NCI-H187 treated with DMSO at 0.1 percent for 48 hours (cell line): ENCODE results near the gene MEGF9.
"Not testable (repeated sequence)": the region's sequence is repeated elsewhere in the genome, so short reads cannot be mapped to it uniquely, and the experiment has no call there.

ENCODE experiments used
- DNase-seq: peaks from one replicate; lab custom pipeline; 2025; lab: John Stamatoyannopoulos, UW

Gene MEGF9

DNA sequence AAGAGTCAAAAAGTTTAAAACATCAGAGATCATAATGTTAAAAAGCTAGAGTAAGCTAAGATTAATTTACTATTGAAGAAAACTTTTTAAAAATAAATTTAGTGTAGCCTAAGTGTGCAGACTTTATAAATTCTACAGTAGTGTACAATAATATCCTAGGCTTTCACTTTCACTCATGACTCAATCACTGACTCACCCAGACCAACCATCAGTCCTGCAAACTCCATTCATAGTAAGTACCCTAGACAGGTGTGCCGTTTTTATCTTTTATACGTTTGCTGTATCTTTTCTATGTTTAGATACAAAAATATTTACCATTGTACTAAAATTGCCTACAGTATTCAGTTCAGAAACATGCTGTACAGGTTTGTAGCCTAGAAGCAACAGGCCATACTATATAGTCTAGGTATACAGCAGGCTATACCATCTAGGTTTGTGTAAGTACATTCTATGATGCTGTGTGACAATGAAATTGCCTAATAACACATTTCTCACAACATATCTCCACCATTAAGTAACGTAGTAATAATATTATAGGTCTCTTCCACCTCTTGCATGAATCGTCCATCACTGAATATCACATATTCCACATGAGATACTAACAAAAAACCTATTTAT, 59.2 kb downstream of the MEGF9 start:
- DNase-seq: no peak

DNA sequence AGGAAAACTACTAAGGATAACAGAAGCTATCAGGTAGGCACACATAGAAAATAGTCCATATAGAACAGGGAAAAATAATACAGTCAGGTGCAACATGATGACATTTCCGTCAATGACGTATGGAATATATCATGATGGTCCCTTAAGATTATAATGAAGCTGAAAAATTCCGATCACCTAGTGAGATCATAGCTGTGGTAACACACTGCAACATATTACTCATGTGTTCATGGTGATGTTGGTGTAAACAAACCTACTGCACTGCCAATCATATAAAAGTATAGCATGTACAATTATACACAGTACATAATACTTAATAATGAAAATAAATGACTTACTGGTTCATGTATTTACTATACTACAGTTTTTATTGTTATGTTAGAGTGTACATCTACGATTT, 60.0 kb downstream of the MEGF9 start:
- no peak for DNase-seq

DNA sequence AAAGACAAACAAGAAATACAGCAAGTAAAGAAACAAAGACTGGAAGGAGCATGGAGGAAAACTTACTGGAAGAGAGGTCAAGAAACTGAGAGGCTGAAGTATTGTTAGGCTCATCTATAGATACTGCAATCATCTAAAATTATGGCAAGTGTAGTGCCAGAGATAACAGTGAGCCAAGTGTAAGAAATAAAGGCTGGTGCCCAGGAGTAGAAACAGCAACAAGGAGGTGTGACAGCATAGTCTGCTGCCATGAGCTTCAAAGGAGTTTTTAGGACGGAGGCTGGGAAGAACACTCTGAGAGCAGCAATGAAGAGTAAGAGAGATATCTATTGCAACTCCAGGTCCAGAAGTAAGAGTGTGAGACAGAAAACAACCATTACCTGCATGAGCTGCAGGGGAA, 60.5 kb downstream of the MEGF9 start:
- no peak for DNase-seq

DNA sequence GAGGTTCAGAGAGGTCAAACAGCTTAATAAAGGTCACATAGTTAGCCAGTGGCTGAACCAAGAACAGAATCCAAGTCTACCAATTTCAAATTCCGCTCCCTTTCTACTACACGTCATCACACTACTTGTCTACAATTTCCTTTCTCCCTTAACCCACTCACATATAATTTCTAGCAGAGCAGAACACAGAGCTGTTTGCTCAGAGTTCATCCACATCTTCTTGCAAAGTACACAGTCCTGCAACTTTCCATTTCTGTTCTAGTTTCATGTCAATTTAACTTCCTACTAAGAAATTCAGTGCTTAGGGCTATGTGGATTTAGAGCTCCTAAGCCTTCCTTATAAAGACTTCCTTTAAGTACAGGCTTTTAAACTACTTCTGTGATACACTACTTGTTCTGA, 61.3 kb downstream of the MEGF9 start:
- DNase-seq: no peak

DNA sequence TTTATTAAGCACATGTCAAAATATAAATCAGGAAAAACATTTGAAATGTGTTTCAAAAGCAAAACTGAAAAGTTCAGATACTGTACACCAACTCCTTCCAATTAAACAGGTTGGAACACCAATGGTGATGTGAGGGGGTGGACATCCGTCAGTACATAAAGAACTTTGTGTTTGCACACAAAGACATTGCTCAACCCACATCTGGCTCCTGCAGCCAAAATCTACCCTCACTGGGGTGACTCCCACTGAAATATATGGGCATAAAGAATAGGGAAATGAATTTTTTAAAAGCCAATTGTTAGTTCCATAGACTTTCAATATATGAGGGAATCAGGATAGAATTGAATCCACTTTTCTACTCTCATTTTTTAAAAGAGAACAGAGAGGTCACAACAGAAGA, 63.9 kb downstream of the MEGF9 start:
- DNase-seq: no peak

DNA sequence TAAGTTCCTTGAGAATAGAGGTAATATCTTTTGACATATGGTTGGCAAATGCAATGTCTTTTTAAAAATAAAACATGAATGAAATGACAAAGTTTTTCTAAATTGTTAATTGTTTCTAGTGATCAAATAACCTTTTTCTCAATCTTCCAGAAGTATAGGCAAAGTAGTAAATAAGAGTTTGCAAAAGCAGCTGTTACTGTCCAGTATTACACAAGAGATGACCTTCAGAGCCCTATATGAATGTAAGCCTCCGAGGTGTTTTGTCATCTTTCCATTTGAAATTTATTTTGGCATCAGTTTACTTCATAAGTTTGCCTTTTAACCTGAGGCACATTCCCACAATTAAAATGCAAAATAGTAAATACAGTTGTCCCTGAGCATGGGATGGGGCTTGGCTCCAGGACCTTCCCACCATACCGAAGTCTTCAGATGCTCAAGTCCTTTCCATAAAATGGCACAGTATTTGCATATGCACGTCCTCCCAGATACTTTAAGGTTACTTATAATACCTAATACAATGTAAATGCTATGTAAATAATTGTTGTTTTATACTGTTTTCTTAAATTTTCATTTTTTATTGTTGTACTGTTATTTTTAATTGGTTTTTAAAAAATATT, 65.6 kb downstream of the MEGF9 start:
- DNase-seq: no peak

DNA sequence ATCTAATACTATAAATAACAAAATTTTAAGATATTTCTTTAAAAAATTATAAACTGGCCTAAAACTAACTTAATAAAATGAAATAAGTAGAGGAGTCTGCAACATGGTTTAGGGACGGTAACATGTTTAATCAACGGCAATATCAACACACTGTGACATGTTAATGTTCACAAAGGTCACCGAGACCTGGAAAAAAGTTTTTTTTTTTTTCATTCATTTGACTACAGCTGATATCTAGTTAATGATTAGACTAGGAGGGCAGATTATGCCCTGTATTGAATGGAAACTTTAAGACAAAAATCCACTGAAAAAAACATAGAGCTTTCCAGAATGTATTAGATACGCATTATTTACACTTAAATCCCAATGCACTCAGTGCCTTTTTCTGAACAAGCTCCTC, 67.3 kb downstream of the MEGF9 start:
- no peak for DNase-seq

DNA sequence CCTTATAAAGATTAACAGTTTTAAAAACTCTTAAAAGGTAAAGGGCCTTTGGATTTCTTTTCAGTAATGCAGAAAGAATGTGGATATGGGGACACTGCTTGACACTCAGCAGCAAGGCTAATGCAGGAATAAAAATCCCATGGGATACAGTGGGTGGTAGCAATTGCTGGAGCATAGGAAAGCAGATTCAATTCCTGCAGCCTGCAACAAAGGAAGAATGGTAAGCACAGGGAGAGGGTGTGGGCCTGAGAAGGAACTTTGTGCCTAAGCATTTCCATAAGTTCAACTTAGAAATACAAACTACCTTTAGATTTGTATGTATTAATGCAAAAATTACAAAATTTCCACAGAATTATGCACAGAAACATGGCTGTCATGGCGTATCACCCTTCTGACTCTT, 68.5 kb downstream of the MEGF9 start:
- DNase-seq: no peak

DNA sequence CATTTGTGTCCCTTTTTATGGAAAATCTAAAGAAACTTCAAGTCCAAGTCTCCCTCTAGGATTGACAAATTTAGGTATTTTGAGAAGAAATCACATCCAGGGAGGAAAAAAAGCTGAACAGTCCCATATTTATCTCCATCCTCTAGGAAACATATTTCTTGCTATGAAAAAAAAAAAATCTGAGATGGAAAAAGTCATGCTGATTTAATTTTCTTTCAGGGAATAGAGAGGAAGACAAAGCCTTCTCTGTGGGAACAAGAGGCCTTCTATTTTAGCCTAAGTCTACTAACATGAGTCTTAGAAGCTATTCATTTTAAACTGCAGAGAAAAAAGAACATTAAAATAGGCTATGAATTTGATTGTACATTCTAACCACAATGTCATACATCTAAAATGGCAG, 71.2 kb downstream of the MEGF9 start:
- DNase-seq: no peak

DNA sequence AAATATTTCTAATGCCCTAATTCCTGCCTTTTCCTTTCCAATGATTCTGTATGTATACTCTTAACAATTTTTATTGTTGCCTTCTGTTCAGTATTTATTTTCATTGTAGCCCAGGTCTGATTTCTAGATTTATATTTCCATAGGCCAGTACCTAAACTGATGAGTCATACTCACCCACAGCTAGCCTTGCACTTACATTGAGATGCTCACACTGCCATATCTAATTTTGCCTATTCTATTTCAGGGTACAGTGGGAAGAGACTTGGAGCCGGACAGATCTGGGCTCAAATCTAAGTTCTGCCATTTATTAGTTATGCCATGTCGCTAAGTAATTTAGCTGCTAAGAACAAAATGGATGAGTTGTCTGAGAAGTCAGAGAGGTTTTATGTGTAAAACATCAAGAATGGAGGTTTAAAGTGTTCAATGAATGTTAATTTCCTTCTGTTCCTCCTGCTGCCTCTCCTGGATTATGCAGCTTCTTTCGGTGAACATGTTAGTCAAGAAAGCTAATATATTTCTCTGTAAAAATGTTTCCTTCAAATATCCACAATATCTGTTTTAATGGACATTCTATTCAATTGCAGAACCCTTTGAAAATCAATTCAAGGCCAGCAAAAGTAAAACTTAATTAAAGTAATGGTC, 72.0 kb downstream of the MEGF9 start:
- no peak for DNase-seq

DNA sequence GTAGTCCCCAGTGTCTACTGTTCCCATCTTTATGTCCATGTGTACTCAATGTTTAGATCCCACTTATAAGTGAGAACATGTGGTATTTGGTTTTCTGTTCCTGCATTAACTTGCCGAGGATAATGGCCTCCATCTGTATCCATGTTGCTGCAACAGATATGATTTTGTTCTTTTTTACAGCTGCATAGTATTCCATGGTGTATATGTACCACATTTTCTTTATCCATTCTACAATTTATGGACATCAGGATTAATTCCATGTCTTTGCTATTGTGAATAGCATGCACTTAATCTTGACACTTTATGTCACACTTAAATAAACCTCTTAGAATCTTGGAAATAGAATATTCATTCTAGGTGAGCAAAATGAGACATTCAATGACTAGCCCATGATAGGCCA, 73.4 kb downstream of the MEGF9 start:
- DNase-seq: not testable (repeated sequence)

DNA sequence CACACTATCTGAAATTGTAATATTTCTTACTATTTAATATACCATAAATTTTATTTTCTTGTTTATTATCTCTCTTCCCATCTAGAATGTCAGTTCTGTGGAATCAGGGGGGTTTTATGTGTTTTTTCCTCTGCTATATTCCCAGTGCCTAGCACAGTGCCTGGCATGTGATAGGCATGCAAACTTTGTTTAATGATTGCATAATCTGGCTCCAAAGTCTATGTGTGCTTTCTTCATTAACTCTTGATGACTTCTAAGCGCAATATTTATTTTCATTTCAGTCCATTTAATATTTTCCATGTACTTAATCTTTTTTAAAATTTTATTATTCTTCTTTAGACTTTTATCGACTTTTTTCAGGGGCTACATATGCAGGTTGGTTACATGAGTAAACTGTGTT, 73.9 kb downstream of the MEGF9 start:
- no peak for DNase-seq

DNA sequence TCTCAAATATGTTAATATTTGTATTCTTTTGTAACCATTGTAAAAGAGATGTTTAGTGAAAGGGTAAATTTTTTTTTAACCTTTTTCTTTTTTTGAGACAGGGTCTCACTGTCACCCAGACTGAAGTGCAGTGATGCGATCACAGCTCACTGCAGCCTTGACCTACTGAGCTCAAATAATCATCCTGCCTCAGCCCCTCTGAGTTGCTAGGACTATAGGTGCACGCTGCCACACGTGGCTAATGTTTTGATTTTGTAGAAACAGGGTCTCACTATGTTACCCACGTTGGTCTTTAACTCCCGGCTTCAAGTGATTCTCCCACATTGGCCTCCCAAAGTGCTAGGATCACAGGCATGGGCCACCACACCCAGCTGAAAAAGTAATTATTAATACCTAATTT, 76.4 kb downstream of the MEGF9 start:
- no peak for DNase-seq

DNA sequence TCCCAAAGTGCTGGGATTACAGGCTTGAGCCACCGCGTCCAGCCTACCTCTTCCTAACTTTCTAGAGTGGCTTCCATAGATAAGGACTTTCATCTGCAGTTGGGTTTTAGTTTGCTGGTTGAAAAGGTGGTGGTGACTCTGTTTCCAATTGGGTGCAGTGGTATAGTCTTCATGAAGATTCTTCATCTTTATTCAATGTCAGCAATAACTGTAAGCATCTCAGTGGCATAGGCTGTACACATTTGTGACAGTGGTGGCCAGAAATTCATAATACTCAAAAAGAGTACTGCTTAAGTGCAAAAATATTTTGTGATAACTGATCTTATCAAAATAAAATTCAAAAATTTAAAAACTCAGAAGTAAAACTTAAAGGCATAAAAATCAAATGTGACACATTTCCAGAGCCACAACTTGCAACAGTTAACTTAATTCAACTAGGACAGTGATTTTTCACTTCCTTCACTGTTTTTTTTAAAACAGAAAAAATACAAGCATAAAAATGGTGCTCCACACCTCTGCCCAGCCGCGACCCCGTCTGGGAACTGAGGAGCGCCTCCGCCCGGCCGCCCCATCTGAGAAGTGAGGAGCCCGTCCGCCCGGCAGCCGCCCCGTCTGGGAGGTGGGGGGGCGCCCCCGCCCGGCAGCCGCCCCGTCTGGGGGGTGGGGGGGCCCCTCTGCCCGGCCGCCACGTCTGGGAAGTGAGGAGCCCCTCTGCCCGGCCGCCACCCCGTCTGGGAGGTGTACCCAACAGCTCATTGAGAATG, 77.9 kb downstream of the MEGF9 start:
- no peak for DNase-seq

DNA sequence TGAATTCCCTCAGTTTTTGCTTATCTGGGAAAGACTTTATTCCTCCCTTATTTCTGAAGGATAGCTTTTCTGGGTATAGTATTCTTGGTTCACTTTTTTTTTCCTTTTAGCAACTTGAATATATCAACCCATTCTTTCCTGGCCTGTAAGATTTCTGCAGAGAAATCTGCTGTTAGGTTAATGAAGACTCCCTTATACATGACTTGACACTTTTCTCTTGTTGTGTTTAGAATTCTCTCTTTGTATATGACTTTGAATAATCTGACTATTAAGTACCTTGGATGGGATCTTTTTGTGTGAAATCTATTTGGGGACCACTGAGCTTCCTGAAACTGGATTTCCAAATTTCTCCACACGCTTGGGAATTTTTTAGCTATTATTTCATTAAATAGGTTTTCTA, 79.3 kb downstream of the MEGF9 start:
- no peak for DNase-seq

DNA sequence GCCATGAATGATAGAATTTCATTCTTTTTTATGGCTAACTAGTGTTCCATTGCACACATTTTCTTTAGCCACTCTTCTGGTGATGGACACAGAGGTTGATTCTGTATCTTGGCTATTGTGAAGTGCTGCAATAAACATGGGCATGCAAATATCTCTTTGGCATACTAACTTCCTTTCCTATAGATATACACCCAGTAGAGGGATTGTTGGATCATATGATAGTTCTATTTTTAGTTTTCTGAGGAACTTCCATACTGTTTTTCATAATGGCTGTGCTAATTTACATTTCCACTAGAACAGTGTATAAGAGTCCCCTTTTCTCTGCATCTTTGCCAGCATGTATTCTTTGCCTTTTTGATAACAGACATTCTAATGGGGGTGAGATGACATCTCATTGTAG, 83.9 kb downstream of the MEGF9 start:
- DNase-seq: no peak

DNA sequence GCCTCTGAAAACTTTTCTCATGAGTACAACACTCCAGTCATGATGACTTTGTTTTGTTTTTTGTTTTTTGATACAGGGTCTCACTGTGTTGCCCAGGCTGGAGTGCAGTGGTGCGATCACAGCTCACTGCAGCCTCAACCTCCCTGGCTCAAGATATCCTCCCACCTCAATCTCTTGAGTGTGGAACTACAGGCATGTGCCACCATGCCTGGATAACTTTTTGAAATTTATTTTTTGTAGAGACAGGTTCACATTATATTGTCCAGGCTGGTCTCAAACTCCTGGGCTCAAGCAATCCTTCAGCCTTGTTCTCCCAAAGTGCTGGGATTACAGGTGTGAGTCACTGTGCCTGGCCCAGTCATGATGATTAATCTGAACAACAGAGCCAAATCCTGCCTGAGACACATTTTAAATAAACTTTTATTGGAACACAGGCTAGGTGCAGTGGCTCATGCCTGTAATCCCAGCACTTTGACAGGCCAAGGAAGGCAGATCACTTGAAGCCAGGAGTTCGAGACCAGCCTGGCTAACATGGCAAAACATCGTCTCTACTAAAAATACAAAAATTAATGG, 85.3 kb downstream of the MEGF9 start:
- DNase-seq: not testable (repeated sequence)

DNA sequence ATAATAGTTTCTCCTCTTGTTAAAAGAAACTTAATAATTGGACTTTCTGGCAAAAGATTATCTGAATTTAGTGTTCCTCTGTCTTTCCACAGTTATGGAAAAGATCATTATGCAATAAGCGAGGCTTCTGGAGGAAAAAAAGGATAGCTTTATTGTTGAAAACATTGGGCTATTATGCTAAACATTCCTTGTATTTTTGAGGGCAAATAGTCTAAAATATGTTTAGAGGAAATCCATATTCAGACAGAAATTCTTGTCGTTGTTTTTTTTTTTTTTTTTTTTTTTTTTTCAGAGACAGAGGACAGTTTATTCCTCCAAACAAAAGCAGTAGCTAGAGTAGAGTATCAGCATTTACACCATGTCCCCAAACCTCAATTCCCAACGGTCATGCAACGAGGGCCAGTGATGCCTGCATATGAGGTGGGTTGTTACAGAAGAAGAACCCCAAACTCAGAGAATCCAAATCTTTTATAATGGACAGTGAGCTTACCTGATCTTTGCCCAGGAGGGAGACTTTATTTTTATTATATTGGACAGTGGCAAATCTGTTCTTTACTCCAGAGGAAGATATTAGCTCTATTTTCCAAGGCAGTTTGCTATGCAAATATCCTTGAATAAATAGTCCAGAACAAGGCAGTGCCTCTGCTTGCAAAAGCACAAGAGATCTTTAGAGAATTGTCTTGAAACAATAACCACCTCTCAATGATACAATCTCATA, 85.9 kb downstream of the MEGF9 start:
- DNase-seq: no peak

DNA sequence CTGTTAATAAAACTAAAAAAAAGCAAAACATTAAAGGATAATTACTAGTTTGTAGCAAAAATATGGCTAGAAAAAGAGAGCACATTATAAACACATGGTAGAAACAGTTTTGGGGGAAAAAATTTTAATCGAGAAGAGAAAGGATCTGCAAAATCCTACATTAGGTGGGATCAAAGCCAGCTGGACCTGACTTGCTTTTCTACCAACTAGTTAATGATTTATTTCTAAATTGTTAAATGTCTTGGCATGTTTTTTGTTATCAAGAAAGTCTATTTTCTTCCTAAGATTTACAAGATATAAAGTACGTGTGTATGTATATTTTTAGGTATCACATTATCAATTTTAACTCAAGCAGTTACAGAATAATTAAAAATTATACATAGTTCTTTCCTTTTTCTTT, 87.2 kb downstream of the MEGF9 start:
- no peak for DNase-seq

DNA sequence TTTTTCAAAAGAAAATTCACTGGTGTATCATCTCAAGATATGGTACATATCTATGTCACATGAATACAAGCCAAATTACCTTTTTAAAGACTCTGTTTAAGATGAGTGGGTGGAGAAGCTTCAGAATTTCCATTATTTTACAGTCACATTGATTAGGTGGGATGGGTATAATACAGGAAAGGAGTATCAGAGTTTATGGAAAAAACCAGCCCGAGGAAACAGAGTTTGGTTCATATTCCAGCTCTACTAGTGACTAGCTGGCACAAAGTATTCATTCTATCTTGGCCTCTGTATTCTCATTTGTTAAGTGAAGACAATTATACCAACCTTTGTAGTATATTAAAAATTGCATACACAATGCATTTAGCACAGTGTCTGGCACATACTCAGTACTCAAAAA, 87.8 kb downstream of the MEGF9 start:
- DNase-seq: no peak

DNA sequence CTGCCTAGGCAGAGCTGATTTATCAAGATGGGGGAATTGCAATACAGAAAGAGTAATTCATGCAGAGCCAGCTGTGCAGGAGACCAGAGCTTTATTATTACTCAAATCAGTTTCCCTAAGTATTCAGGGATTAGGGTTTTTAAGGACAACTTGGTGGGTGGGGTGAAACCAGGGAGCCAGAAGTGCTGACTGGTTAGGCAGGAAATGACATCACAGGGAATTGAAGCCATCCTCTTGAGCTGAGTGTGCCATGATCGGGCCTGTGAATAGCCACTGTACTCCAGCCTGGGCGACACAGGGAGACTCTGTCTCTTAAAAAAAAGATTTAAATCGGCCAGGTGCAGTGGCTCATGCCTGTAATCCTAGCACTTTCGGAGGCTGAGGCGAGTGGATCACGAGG, 89.0 kb downstream of the MEGF9 start:
- DNase-seq: no peak

DNA sequence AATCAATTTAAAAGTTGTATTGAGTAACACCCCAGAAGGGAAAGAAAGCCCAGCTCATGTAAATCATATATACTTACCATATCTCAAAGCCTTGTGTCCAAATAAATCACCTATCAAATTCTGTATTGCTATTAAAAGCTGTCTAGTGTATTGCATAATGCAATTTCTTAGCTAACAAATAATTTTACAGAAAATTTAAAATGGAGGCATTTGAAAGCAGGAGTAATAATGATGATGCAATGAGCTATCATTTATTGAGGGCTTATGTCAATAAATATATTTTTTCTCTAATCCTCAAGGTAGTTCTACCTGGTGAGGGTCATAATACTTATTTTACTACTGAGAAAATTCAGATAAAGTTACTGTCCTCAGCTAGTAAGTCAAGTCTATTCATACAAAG, 91.5 kb downstream of the MEGF9 start:
- DNase-seq: no peak
